ENCODE measurements around the gene PEAR1.

PEAR1 gene

DNA sequence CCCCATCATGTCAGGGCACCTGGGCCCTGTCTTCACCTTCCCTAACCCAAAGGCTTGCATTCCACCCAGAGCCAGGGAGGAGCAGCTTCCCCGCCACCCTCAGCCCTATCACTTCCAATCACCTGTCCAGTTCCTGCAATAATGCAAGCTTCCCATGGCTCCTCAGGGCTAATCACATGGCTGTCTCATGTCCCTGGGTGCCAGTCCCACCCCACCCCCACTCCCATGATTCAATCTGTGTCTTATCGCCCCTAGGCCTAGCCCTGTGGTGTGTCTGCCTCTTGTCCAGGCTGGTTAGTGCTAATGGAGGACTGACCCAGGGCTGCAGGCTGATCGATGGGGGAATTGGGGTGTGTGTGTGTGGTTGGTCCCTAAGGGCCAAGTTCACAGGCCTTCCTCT lies 11.0 kb upstream of the PEAR1 start:
- no peak for DNase-seq (ENCODE audit: low read depth)

- no peak for DNase-seq (ENCODE audit: low read depth)
These were observed 9.6 kb upstream of the PEAR1 start for GRCh38 chr1:156883919-156884318.

GRCh38 chr1:156884560-156885184 lies 8.8 kb upstream of the PEAR1 start:
- DNase-seq (ENCODE audit: low read depth) = no peak

DNA sequence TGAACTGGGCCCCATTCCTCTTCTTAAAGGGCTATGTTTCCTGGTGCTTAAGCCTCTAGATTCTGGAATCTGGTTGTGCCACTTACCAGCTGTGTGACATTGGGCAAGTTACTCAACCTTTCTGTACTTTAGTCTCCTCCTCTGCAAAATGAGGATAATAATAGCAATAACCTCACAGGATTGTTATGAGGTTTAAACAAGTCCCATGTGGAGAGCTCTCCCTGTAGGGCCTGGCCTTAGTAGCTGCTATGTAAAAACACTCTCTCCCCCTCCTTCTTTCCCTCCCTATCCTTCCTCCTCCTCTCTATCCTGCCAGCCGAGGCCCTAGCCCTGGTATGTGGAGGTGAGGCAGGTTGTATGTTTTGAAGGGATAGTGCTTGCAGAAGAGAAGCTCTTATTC lies 8.2 kb upstream of the PEAR1 start:
- DNase-seq (ENCODE audit: low read depth) = no peak

DNA sequence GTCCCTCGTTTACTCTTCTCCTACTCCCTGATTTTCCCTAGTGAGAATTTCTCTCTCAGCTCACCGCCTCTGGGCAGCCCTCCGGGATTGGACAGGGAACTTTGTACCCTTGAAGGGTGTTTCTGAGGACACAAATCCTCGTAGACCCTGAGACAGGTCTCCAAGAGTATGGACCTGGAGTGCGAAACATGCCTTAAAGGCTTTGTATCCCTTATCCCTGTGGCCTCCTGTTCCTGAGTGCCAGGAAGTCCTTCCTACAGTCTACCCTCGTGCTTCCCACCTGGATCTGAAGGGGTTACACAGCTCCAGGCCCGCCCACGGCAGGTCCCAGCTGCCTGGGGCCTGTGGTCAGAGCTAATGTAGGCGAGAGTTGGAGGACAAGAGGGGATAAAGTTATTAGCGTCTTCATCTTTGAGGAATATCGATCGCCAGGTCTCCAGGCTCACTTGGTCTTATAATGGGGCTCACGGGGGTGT lies 7.6 kb upstream of the PEAR1 start:
- DNase-seq (ENCODE audit: low read depth) = no peak

DNA sequence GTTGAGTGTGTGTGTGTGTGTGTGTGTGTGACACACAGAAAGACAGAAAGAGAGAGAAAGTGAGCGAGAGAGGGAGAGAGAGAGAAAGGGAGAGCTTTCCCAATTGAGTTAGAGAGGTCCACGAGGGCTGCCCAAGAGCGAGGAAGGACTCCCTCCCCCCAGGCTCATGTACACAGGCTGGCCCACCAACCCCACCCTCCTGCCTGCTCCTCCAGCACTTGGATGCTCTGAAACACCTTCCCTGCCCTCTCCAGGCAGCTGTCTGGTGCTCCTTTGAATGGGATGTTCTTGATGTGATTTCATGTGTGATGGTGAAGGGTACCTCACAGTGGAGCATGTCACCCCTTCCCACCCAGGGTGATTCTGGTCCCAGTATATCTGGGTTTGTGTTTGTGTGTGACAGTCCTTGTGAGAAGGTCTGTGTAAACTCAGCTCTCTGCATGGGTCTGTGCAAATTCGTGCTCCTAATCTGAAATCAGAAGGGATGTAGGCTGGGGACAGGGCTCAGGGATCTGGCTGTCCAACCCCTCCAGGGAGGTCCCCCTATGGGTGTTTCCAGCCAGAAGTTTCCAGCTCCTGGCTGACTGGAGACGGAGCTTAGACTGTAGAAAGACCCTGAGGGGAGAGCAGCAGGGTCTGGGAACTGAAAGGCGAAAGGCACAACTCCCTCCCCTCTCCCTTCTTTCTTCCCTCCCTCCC lies 6.8 kb upstream of the PEAR1 start:
- no peak for DNase-seq (ENCODE audit: low read depth)

GRCh38 chr1:156887317-156887716 lies 6.2 kb upstream of the PEAR1 start:
- DNase-seq (ENCODE audit: low read depth) = no peak

- DNase-seq (ENCODE audit: low read depth) = no peak
These were observed 5.8 kb upstream of the PEAR1 start for GRCh38 chr1:156887734-156888133.

DNA sequence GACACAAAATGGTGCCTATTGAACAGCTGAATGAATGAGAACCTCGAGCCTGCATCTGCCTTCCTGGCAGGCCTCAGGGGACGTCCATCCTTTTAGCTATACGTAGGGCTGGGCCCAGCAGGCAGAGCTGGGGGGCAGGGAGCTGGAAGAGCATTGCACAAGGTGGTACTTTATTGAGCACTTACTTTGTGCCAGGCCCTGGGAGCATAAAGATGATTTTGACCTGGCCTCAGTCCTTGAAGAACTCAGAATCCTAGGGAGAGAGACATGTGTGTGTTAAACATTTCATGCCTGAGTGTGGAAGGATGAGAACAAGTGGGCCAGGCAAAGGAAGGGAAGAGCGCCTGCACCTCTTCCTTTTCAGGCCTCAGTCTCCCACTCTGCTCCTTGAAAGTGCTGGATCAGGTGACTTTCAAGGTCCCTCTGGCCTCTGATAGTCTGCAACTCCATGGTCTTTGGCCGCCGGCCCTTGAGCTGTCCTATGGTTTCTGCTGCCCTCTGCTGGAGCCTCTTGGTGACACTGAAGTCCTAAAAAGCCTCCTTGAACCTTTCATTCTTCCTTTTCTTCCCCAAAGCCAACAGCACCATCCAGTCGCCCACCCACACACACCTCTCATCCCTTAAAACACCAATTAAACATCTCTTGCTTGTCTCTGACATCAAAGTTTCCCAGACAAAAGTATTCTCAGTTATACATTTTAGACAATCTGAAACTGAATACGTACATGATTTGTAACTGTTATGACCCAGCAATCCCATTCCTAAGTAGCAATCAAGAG lies 3.5 kb upstream of the PEAR1 start:
- DNase-seq (ENCODE audit: low read depth) = peak; percentile 27

- DNase-seq (ENCODE audit: low read depth) = peak; percentile 77
These were observed 1.1 kb upstream of the PEAR1 start for GRCh38 chr1:156892190-156893047.

DNA sequence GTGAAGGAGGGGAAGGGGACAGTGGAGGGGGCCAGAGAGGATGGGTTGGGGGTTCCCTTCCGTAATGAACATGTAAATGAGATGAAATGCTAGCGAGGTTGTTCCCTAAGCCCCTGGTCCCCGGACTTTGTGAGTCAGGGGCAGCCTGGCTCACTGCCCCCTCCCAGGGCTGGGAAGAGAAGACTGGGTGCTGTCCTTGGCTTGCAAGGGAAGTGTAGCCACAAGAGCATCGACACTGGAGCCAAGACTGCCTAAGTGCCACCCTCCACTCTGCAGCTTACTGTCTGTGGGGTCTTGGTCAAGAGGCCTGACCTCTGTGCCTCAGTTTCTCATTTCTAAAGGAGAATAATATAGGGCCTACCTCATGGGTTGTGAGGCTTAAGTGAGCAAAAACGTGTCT lies 483 bp downstream of the PEAR1 start:
- DNase-seq (ENCODE audit: low read depth) = no peak

DNA sequence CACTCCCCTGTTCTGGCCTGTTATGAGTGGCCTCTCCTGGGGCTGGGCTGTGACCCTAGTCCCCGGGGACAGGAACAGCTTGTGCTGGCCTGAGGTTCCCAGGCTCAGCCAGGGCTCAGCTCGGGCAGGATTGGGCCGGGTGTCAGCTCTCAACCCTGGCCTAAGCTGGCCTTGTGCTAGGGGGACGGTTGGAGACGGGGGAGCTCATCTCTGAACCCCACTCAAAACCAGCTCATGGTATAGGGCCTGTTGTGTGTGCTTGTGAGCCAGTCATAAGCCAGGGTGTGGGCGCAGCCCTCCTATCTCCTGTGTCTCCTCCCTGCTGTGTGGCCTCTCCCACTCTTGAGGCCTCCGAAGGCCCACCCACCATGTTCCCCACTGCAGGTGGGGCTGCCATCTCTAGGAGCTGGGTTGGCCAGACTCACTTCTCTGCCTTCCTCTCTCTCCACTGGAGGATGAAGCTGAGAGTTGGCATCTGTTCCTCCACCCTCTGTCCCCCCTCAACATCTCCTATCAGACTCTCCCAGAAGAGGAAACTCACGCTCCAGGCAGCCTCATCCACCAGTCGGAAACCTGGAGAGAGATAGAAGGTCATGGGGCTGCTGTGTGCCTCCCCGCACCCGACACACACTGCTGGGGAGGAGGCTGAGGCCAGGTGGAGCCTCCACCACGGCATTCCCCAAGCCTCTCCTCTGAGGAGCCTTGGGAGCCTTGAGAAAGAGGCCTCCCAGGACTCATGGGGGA lies 1.4 kb downstream of the PEAR1 start:
- DNase-seq (ENCODE audit: low read depth) = no peak

DNA sequence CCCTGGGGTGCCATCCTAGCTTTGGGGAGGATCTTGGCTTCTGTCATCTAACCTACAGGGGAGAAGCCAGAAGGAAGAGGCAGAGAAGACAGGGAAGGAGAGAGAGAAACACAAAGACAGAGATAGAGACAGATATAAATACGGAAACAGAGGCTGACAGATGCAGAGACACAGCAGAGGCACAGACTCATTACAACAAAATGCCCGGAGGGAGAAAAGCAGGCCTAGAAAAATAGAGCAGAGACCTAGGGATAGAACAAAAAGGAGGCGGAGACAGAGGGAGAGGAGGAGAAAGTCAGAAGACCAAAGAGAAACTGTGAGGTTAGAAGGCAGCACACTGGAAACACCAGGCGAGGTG lies 1.9 kb downstream of the PEAR1 start:
- DNase-seq (ENCODE audit: low read depth) = no peak

- no peak for DNase-seq (ENCODE audit: low read depth)
These were observed 2.4 kb downstream of the PEAR1 start for GRCh38 chr1:156895927-156896326.

DNA sequence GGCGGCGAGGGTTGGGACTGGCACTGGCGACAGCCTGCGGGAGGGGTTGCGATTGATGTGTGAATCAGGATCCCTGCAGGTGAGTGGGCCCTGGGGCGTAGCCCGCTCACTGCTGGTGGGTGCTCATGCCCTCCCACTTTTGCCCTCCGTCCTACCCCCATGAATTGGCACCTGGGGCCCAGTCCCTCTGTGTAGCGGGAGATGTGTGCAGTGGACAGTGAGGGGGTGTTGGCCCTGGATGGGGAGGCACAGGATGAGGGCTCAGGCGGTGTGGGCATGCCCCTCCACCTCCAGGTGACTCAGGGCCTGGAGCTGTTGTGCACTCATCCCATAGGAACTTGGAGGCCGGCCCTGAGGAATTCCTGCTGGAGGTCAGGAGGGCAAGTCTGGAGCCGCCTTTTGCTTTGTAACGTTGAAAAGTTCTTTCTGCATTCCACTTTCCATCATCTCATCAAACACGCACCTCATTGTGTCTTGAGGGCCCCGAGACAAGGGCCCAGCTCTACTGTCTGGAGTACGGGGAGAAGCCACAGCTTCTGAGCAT lies 3.0 kb downstream of the PEAR1 start:
- DNase-seq (ENCODE audit: low read depth) = no peak

DNA sequence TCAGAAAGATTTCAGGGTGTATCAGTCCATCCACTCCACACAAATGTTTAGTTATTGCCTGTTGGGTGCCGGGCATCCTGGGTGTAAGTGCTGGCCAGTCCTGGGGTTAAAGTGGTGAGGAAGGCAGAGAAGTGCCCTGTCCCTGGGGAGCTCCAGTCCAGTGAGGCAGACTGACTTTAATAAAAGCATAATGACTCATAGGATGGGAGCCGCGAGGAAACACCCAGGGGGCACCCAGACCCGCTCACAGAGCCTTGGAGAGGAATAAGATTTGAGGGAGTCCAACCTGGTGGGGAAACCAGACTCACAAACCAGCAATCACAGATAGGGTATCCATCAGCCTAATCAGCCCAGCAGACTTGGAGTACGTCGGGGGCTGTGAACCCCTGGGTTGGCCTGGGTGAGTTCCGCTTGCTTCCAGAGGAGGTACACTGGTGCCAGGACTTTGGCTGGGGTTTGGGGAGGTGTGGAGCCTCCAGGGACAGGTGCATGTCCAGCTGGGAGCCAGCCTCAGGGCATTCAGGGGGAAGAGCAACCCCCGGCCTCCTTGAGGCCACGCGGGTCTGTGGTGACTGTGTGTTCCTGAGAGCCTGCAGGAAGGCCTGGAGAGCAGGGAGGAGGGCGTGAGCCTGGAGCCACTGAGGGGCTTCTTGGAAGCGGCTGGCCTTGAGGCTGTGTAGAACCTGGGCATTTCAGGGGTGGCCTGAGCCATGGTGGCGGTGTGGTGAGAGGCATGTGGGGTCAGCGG lies 3.7 kb downstream of the PEAR1 start:
- DNase-seq (ENCODE audit: low read depth) = no peak

- DNase-seq (ENCODE audit: low read depth) = no peak
These were observed 4.6 kb downstream of the PEAR1 start for GRCh38 chr1:156898161-156898566.

DNA sequence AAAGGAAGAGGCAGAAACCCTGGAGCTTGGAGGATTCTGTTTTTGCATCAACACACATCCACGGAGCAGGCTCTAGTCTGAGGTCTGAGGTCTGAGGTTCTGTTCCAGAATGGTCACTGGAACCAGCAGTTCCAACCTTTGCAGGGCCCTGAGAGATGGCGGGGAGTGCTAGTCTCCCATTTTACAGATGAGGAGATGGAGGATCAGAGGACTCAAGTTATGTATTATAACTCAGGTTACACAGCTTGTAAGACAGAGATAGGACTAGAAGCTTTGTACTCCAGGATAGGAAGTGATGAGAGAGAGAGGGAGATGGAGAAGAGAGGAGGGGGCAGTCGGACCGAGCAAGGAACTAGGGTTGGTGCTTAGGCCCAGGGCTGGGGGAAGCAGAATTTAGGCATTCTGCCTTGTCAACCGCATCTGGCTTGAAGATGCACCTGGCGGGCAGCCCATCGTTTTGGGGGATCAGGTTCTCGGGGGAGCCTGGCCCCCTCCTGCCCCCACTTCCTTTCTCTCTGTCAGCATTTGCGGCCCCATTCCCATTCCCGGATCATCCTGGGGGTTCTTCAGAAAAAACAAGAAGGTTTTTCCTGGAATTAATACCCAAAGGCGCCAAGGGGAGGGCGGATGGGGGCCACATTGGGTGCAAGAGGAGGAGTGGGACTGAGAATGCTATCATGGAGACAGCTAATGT lies 5.6 kb downstream of the PEAR1 start:
- DNase-seq (ENCODE audit: low read depth) = no peak

- no peak for DNase-seq (ENCODE audit: low read depth)
These were observed 6.6 kb downstream of the PEAR1 start for GRCh38 chr1:156899956-156900718.
